ENCODE measurements around the gene SND1. TPM values are rescaled to one million over a fixed set of nuclear protein-coding genes. Genes with fewer than 3 reads are reported as not detected.
A peak's percentile ranks its signal among the peaks of the same experiment; 100 is the strongest.

SND1 gene
- total RNA-seq, 6 experiments from 2014 or later = 217 to 259 (median 247) TPM

- TF ChIP-seq CTCF (IDR thresholded peaks at IDR 0.05) = no peak
- Mint-ChIP-seq H3K36me3 (ENCODE audit: low read depth) (peaks cover 9% of the 10 kb centered on the region), H3K4me1 (ENCODE audit: low read depth) (peaks cover 7% of the 10 kb centered on the region), H3K27me3 (ENCODE audit: insufficient read depth) (no peaks in the 10 kb centered on the region), H3K9me3 (no peaks in the 10 kb centered on the region), H3K27ac (no peak overlapping the region), H3K4me3 (no peak overlapping the region)
- no peak for DNase-seq
Observed at GRCh38 chr7:127738859-127739258, 86.9 kb downstream of the SND1 start.

GRCh38 chr7:127741764-127742375 is 89.9 kb downstream of the SND1 start:
- Mint-ChIP-seq H3K27ac (no peak overlapping the region), H3K4me1 (ENCODE audit: low read depth) (peaks cover 22% of the 10 kb centered on the region), H3K9me3 (no peaks in the 10 kb centered on the region), H3K4me3 (no peak overlapping the region), H3K27me3 (ENCODE audit: insufficient read depth) (no peaks in the 10 kb centered on the region), H3K36me3 (ENCODE audit: low read depth) (peaks cover 9% of the 10 kb centered on the region)
- TF ChIP-seq CTCF (IDR thresholded peaks at IDR 0.05) = no peak
- no peak for DNase-seq

- no peak for DNase-seq
- TF ChIP-seq CTCF (IDR thresholded peaks at IDR 0.05) = no peak
- Mint-ChIP-seq H3K27me3 (ENCODE audit: insufficient read depth) (no peaks in the 10 kb centered on the region), H3K9me3 (no peaks in the 10 kb centered on the region), H3K4me1 (ENCODE audit: low read depth) (peaks cover 22% of the 10 kb centered on the region), H3K4me3 (no peak overlapping the region), H3K27ac (no peak overlapping the region; the same call in 1 of the 2 replicates), H3K36me3 (ENCODE audit: low read depth) (peaks cover 19% of the 10 kb centered on the region)
Observed at GRCh38 chr7:127745445-127745844, 93.5 kb downstream of the SND1 start.

GRCh38 chr7:127751062-127751461 is 99.1 kb downstream of the SND1 start:
- no peak for TF ChIP-seq CTCF (IDR thresholded peaks at IDR 0.05)
- no peak for DNase-seq
- peak overlapping the region; percentile 42 for H3K27ac Mint-ChIP-seq
- no peaks in the 10 kb centered on the region for H3K27me3 Mint-ChIP-seq (ENCODE audit: insufficient read depth)
- peaks cover 14% of the 10 kb centered on the region for H3K36me3 Mint-ChIP-seq (ENCODE audit: low read depth)
- peaks cover 17% of the 10 kb centered on the region for H3K4me1 Mint-ChIP-seq (ENCODE audit: low read depth)
- no peak overlapping the region for H3K4me3 Mint-ChIP-seq
- no peaks in the 10 kb centered on the region for H3K9me3 Mint-ChIP-seq

GRCh38 chr7:127751490-127752448 is 99.8 kb downstream of the SND1 start:
- H3K36me3 Mint-ChIP-seq (ENCODE audit: low read depth) = peaks cover 14% of the 10 kb centered on the region
- H3K4me3 Mint-ChIP-seq = no peak overlapping the region
- H3K4me1 Mint-ChIP-seq (ENCODE audit: low read depth) = peaks cover 17% of the 10 kb centered on the region
- no peaks in the 10 kb centered on the region for H3K27me3 Mint-ChIP-seq (ENCODE audit: insufficient read depth)
- no peak for TF ChIP-seq CTCF (IDR thresholded peaks at IDR 0.05)
- no peak for DNase-seq
- no peaks in the 10 kb centered on the region for H3K9me3 Mint-ChIP-seq
- H3K27ac Mint-ChIP-seq = peak overlapping the region; percentile 42; the same call in 1 of the 2 replicates
